Gastroesophageal sphincter (tissue), 4 donors: ENCODE results near the gene EFHD2. TPM values are rescaled to one million over a fixed set of nuclear protein-coding genes. Genes with fewer than 3 reads are reported as not detected.

Experiments
- ATAC-seq: fragments of 150-250 bp; one replicate; pipeline ENCODE4 v1.9.1; 2016; ENCODE audit warnings: mild to moderate bottlenecking, moderate library complexity
- H3K27ac ChIP-seq, 4 donors: fragments of 200-600 bp; sonication (generic) in 3 of 4; 1 replicate in 3 of 4; 2 replicates in 1 of 4; pipeline ENCODE4 v1.5.1; 2016 to 2019
- H3K27me3 ChIP-seq: fragments of 200-600 bp; sonication (generic); one replicate; pipeline ENCODE4 v1.5.1; 2019
- H3K36me3 ChIP-seq, 2 donors: fragments of 200-600 bp; sonication (generic); one replicate each; pipeline ENCODE4 v1.5.1; 2019; ENCODE audit warnings: control low read depth in 1 of 2
- H3K4me1 ChIP-seq, 3 donors: fragments of 200-600 bp; sonication (generic); 1 replicate in 2 of 3; 2 replicates in 1 of 3; pipeline ENCODE4 v1.5.1; 2016 to 2019; ENCODE audit warnings: control low read depth in 2 of 3
- H3K4me3 ChIP-seq, 2 donors: fragments of 200-600 bp; sonication (generic); one replicate each; pipeline ENCODE4 v1.5.1; 2019; ENCODE audit warnings: mild to moderate bottlenecking in 1 of 2, moderate library complexity in 1 of 2
- H3K9me3 ChIP-seq, 3 donors: fragments of 200-600 bp; sonication (generic); one replicate each; pipeline ENCODE4 v1.5.1; 2017 to 2019; ENCODE audit warnings: control low read depth in 2 of 3
- EP300 ChIP-seq: sonication (generic); formaldehyde crosslinking; IDR thresholded peaks from one replicate; pipeline ENCODE4 v1.6.1; 2017; ENCODE audit warnings: antibody characterized with exemption, mild to moderate bottlenecking
- POLR2A ChIP-seq, 2 donors: fragments of 450-650 bp; IDR thresholded peaks; one replicate each; pipeline ENCODE4 v1.6.1; 2017; ENCODE audit warnings: antibody characterized with exemption in 2 of 2, mild to moderate bottlenecking in 2 of 2, moderate library complexity in 1 of 2
- POLR2AphosphoS5 ChIP-seq: sonication (generic); formaldehyde crosslinking; IDR thresholded peaks from one replicate; pipeline ENCODE4 v1.6.1; 2017; ENCODE audit warnings: antibody characterized with exemption
- WGBS, 2 donors: methylation state at CpG; one replicate each; pipeline ENCODE4 v1.1.5; 2018; ENCODE audit warnings: low coverage in 1 of 2; 5-methylcytosine and 5-hydroxymethylcytosine counted together
- total RNA-seq, 4 donors: library from RNA; depleted of rRNA; stranded (reverse); fragments of >200 nt; gene quantifications; one replicate each; pipeline ENCODE4 v1.1.0, GENCODE V29; 2016
- TF ChIP-seq, protein P1 (sequence below), 4 experiments: fragments of 200-600 bp in 2 of 4; fragments of 450-650 bp in 2 of 4; sonication (generic) in 1 of 4; IDR thresholded peaks; one replicate each; pipeline ENCODE4 v1.5.1; 2017 to 2019; ENCODE audit warnings: antibody characterized with exemption in 4 of 4, mild to moderate bottlenecking in 2 of 4, moderate library complexity in 2 of 4

EFHD2 gene
- total RNA-seq, 4 donors from 2014 or later, result 26.3 to 60.7 (median 53.7) TPM

DNA sequence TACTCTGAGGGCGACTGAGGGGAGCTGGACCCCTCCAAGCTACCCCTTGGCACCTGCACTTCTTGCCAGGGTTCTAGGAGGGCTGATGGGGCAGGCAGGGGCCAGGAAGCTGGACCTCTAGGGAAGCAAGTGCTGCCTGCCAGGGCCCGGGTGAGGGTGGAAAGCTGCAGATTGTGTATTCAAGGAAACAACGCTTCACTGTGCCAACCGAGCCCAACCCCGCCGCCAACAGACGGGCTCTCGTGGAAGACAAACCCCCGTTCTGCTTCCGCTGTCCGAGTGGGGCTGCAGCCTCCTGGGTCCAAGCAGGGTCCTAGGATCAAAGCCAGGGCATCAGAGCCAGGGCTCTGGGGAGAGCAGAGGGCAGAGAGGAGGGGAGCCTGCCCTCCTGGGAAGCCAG is 3.2 kb downstream of the EFHD2 start:
- no peak for ATAC-seq
- no peaks in the 10 kb centered on the region for H3K27me3 ChIP-seq
- TF ChIP-seq POLR2A (IDR thresholded peaks at IDR 0.05) (no peak), EP300 (no peak)
- TF ChIP-seq, protein P1, sequence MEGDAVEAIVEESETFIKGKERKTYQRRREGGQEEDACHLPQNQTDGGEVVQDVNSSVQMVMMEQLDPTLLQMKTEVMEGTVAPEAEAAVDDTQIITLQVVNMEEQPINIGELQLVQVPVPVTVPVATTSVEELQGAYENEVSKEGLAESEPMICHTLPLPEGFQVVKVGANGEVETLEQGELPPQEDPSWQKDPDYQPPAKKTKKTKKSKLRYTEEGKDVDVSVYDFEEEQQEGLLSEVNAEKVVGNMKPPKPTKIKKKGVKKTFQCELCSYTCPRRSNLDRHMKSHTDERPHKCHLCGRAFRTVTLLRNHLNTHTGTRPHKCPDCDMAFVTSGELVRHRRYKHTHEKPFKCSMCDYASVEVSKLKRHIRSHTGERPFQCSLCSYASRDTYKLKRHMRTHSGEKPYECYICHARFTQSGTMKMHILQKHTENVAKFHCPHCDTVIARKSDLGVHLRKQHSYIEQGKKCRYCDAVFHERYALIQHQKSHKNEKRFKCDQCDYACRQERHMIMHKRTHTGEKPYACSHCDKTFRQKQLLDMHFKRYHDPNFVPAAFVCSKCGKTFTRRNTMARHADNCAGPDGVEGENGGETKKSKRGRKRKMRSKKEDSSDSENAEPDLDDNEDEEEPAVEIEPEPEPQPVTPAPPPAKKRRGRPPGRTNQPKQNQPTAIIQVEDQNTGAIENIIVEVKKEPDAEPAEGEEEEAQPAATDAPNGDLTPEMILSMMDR (IDR thresholded peaks at IDR 0.05), result no peak
- peak overlapping the region in 3 of 4 donors; percentile 19 to 89 (median 81) for H3K27ac ChIP-seq
- no peak overlapping the region for H3K4me3 ChIP-seq
- no peaks in the 10 kb centered on the region for H3K9me3 ChIP-seq
- H3K36me3 ChIP-seq, result peaks cover 0 to 6% of the 10 kb centered on the region in 2 donors
- H3K4me1 ChIP-seq, result peaks cover 0 to 92% (median 40%) of the 10 kb centered on the region in 3 donors
- WGBS, 2 donors, result no CpG with 5 or more reads among the region's 11 CpGs

DNA sequence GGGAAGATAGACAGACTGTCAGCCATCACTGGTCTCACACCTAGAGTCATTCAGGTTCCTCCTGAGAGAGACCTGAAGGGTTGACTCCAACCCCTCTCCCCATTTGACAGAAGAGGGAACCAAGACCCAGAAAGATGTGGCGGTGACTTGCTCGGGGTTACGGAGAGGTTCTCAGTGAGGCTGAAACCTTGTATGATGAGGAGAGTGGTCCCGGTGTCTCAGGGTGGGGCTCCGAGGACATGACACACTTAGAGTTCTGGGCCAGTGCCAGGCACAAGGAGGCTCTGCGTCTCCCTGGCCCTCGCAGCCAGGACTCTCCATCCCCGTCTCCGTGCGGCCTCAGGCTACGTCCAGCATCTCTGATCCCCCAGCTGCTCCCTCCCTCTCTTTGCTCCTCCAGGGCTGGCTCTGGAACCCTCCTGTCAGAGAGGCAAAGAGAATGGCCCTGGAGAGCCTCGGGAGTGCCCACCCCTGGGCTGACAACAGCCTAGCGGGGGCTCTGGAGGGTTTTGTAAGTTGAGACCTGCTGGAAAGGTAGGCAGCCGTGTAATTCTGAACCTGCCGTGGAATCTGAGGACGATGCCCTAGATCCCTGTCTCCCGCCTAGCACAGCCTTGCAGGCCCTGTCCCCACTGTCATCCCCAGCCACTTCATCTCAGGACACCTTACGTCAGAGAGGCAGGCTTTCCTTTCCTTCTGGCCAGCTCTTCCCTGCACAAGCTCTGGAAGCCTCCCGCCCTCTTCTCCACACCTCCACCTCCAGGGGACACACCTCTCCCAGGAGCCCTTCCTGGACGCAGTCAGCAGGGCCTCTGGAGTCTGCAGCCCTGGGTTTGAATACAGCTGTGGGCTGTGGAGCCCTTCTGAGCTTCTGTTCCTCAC is 4.1 kb downstream of the EFHD2 start:
- Histone ChIP-seq H3K36me3 (peaks cover 0 to 6% of the 10 kb centered on the region in 2 donors), H3K27ac (peak overlapping the region in 2 of 4 donors; percentile 81 to 89), H3K27me3 (no peaks in the 10 kb centered on the region), H3K4me1 (peaks cover 0 to 86% (median 42%) of the 10 kb centered on the region in 3 donors), H3K9me3 (no peaks in the 10 kb centered on the region), H3K4me3 (no peak overlapping the region)
- 90 to 100% methylated on average over 1 to 4 of the region's 20 CpGs for WGBS, 2 donors
- no peak for TF ChIP-seq POLR2A (IDR thresholded peaks at IDR 0.05)
- TF ChIP-seq EP300, result no peak
- no peak for TF ChIP-seq POLR2AphosphoS5
- TF ChIP-seq, protein P1 (IDR thresholded peaks at IDR 0.05), result no peak
- no peak for ATAC-seq

DNA sequence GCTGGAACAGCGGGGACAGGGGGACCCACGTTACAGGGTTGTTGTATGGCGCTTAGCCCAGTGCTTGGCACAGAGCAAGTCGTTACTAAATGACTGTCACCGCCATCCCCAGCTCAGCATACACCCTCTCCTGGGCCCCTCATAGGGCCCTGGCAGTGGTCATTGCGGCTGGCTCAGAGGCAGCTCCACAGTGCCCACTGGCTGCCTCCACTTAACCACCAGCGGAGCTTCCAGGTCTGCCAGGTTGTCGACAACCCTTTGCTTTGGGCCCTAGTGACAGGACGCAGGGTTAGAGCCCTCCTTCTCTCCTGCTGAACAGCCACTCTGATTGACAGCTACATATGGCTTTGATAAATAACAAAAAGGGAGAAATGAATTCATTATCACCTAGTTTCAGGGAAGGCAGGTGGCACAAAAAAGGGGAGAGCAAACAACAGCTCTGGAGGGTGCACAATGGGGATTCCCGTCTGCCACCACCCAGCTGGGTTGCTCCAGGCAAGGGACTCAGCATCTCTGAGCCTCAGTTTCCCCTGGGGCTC is 4.8 kb downstream of the EFHD2 start:
- H3K4me3 ChIP-seq, result no peak overlapping the region
- H3K27me3 ChIP-seq, result no peaks in the 10 kb centered on the region
- peaks cover 0 to 86% (median 45%) of the 10 kb centered on the region in 3 donors for H3K4me1 ChIP-seq
- no peak for TF ChIP-seq EP300
- TF ChIP-seq POLR2AphosphoS5, result no peak
- TF ChIP-seq, protein P1 (IDR thresholded peaks at IDR 0.05), result no peak
- TF ChIP-seq POLR2A (IDR thresholded peaks at IDR 0.05), result no peak
- no peaks in the 10 kb centered on the region for H3K9me3 ChIP-seq
- H3K36me3 ChIP-seq, result peaks cover 0 to 6% of the 10 kb centered on the region in 2 donors
- ATAC-seq, result no peak
- 100% methylated on average over 1 of the region's 10 CpGs; no CpG with 5 or more reads in 1 of the 2 donors for WGBS, 2 donors
- peak overlapping the region in 1 of 4 donors; percentile 89 for H3K27ac ChIP-seq

DNA sequence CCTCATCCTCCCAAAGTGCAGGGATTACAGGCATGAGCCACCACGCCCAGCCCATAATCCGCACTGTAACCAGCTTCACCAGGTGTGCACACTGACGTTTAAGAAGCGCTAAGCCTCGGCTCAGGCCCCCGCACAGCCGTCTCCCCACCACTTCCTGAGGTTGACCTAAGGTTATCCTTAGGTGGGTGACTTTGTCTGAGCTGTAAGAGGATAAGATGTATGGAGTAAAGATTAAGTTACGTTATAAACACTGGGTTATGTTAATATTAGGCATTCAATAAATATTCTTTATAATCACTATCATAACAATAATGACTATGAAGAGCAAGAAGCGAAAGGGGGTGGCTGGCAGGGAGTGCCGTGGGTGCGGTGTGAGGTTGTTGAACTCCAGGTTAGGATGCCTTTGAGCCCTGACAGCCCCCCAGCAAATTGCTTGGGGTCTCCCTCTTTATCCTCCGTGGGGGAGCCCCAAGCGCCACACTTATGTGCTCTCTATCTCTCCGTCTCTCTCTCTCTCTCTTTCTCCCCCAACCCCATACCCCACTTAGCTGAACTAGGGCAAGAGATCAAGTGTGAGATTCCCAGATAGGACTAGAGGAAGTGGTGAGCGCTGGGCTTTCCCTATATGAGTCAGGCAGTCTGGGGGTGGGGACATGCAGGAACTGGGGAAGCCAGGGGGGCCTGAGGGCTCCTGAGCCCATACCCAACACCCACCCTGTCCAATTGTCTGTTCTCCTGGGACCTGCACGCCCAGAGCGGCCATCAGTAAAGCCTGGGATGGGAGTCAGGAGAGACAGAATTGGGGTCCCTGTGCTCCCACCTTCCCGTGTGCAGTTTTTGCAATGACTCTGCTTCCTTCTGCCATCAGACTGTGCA is 7.6 kb downstream of the EFHD2 start:
- Histone ChIP-seq H3K27ac (peak overlapping the region in 3 of 4 donors; percentile 71 to 89 (median 78)), H3K4me3 (no peak overlapping the region), H3K4me1 (peaks cover 0 to 84% (median 28%) of the 10 kb centered on the region in 3 donors), H3K27me3 (no peaks in the 10 kb centered on the region), H3K9me3 (no peaks in the 10 kb centered on the region), H3K36me3 (peaks cover 0 to 6% of the 10 kb centered on the region in 2 donors)
- ATAC-seq, result peak; percentile 54
- TF ChIP-seq POLR2A (IDR thresholded peaks at IDR 0.05) (no peak), POLR2AphosphoS5 (no peak), EP300 (no peak)
- TF ChIP-seq, protein P1 (IDR thresholded peaks at IDR 0.05), result no peak
- 63 to 83% methylated on average over 10 to 14 of the region's 18 CpGs for WGBS, 2 donors
